Effector CD8-positive, alpha-beta T cell (primary cell): Measurements from ENCODE around the gene FAM50B.
"Not testable (repeated sequence)": the region's sequence is repeated elsewhere in the genome, so short reads cannot be mapped to it uniquely, and the experiment has no call there.

Source experiments
- DNase-seq: peaks from one replicate; lab custom pipeline; 2025; lab: John Stamatoyannopoulos, UW

The FAM50B gene

GRCh38 chr6:3847521-3847920 is 1.7 kb upstream of the FAM50B start:
- no peak for DNase-seq

- DNase-seq: no peak
Measured at GRCh38 chr6:3848380-3848779, 793 bp upstream of the FAM50B start.

DNA sequence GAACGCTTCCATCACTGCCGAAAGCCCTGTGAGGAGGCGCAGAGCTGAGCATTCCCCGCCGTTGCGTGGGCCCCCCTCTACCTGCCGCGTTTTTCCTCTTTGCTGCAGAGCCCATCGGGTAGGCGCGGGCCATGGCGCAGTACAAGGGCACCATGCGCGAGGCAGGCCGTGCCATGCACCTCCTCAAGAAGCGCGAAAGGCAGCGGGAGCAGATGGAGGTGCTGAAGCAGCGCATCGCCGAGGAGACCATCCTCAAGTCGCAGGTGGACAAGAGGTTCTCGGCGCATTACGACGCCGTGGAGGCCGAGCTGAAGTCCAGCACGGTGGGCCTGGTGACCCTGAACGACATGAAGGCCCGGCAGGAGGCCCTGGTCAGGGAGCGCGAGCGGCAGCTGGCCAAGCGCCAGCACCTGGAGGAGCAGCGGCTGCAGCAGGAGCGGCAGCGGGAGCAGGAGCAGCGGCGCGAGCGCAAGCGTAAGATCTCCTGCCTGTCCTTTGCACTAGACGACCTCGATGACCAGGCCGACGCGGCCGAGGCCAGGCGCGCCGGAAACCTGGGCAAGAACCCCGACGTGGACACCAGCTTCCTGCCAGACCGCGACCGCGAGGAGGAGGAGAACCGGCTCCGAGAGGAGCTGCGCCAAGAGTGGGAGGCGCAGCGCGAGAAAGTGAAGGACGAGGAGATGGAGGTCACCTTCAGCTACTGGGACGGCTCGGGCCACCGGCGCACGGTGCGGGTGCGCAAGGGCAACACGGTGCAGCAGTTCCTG is 693 bp downstream of the FAM50B start:
- DNase-seq: no peak

- DNase-seq: no peak
Measured at GRCh38 chr6:3850451-3851203, 1.5 kb downstream of the FAM50B start.

DNA sequence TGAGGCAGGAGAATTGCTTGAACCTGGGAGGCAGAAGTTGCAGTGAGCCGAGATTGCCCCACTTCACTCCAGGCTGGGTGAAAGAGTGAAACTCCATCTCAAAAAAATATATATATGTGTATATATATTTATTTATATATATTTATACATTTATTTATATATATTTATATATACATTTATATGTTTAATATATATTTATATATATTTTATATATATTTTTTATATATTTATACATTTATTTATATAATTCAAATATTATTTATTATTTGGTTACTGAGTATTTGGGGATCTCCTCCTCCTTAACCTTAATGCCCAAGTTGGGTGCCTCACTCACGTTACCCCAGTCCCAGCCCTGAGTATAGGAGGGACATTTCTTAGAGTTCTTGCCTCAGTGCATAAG is 2.7 kb downstream of the FAM50B start:
- DNase-seq: no peak

DNA sequence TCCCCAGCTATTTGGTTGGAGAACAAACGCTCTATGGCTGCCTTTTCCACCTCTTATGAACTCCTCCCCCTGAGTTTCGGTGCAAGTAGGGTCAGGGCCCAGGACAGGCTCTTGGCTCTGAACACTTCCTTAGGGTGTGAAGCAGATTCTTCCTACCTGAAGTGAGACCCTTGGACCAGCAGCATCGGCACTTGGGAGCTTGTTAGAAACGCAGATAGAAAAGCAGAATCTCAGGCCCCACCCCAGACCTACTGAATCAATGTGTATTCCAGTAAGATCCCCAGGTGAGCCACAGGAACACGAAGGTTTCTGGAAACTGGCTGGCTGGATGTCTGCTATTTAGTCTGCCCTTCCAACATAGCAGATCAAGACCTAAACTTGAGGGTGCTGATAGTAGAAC is 3.2 kb downstream of the FAM50B start:
- DNase-seq: no peak

DNA sequence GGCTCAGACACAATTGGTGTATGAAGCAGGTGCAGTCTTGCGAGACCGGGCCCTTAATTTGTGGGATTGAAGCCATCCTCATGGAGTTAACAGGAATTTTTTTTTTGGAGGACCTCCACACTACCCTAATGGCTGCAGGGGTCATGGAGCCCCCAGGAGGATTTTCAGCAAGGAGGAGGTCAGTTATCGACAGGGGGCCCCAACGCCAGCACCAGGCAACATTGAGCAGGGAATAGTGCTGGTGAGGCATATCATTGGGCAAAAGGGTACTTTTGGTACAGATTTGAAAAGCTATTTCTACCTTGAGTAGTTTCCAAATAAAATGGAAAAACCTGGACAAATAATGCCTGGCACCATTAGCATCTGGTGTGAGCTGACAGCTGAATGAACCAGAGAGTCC is 6.7 kb downstream of the FAM50B start:
- DNase-seq: no peak

GRCh38 chr6:3856576-3856975 is 7.4 kb downstream of the FAM50B start:
- no peak for DNase-seq

- no peak for DNase-seq
Measured at GRCh38 chr6:3857468-3858456, 8.6 kb downstream of the FAM50B start.

DNA sequence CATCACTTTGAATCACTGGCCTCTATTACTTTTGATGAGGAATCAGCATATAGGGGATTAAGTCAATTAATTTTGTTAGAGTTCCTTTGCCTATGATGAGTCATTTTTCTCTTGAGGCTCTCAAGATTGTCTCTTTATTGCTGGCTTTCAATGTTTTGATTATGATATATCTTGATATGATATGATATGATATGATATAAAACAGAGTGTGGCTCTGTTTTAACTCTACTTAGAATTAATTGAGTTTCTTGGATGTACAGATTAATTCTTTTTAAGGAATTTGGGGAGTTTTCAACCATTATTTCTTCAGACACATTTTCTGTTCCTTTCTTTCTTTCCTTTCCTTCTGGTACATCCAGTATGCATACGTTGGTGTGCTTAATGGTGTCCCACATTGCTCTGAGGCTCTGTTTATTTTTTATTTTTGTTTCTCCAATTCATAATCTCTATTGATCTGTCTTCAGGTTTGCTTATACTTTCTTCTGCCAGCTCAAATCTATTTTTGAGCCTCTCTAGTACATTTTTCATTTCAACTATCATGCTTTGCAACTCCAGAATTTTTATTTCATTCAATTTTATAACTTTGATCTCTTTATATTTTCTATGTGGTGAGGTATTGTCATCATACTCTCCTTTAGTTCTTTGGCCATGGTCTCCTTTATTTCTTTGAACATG is 10.8 kb downstream of the FAM50B start:
- DNase-seq: no peak

DNA sequence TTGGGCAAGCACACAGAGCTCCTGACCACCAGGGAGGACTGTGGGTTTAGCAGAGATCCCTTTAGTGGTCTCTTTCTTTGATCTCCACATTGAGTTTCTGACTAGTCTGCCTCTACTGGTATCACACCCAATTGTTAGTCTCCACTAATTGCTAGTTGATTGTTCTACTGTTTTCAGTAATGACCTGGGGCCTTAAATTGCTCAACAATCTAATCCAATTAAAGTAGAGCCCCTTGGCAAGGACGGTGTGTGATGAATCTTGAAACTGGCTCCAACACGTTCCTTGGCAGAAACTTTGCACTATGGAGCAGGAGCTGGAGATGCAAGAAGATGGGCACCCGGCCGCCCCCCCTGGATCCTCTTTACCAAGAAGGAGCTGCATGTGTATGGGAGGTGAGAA is 12.3 kb downstream of the FAM50B start:
- DNase-seq: no peak

DNA sequence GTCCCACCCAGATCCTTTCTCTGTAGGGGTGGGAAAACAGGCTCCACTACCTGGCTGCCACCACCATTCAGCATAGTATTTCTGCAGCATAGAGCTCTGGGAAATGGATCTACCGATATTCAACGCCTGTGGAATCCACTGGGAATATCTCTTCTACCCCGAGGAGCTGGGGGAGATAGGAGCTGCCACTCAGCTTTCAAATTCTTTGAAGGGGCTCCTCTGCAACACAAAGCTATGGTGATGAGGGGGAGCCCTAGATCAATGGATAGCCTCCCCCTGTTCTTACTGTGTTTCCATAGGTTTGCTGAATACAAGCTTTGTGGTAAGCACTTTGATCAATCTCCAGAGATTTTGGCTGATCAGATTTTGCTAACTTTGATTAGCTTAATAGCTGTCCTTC is 12.9 kb downstream of the FAM50B start:
- no peak for DNase-seq

GRCh38 chr6:3863322-3863721 is 14.1 kb downstream of the FAM50B start:
- DNase-seq: not testable (repeated sequence)

GRCh38 chr6:3865463-3865862 is 16.3 kb downstream of the FAM50B start:
- no peak for DNase-seq

DNA sequence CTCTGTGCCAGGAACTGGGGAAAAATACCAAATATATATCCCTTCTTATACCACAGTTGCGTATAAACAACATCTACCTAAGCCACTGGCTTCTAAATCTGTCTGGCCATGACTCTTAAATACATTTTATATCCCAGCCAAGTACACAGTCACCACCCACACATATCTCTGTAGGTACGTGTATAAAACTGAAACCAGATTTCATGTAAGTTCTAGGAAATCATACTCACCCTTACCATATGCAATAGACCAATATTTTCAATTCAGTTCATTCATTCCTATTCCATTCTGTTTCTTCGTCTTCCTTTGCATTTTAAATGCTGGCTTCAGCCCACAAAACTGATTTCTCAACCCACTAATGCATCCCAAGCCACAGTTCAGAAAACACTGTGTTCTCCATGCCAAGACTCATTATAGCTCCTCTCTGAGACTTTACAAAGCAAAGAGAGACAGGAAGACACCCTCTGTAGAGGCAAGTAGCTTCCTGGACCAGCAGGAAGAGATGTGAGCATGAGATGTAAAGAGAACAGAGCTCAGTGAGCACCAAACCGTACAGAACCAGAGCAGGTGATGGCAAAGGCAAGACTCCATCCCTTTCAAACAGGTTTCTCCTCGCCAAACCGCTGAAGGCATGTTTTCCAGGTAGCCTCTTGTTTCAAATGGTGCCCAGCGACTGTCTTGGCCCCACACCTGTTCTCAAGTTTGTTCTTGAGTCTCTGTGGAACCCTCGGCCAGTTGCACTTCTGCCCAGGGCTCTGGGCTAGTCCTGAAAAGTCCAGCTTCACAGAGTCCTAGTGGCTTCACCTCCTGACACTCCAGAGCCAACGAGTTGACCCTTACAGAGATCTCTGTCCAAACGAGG is 18.7 kb downstream of the FAM50B start:
- DNase-seq: no peak

DNA sequence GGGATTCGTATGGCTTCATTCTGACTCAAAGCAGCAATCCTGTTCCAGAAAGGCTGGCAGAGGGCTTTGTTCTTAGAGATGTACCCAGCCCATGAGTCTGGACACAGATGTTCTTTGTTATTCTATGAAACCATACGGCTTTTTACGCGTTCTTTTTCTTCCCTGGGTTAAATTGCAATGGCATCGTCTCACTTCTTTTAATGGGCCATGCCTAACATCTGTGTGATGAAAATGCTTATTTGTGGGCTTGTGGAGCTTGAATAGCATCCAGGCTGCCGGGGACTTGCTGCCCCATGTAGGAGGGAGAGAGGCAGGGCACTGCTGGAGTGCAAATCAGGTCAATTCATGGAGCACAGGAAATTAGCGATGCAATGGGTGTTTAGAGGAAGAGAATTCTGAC is 19.4 kb downstream of the FAM50B start:
- no peak for DNase-seq

GRCh38 chr6:3869284-3869631 is 20.1 kb downstream of the FAM50B start:
- DNase-seq: no peak

GRCh38 chr6:3869632-3870527 is 20.7 kb downstream of the FAM50B start:
- no peak for DNase-seq

- no peak for DNase-seq
Measured at GRCh38 chr6:3870528-3870925, 21.4 kb downstream of the FAM50B start.

GRCh38 chr6:3871515-3871914 is 22.3 kb downstream of the FAM50B start:
- no peak for DNase-seq
